Fibroblast of mammary gland (primary cell): Measurements from ENCODE around the gene BZW1.
"Not testable (repeated sequence)": the region's sequence is repeated elsewhere in the genome, so short reads cannot be mapped to it uniquely, and the experiment has no call there.

Source experiments
- DNase-seq: peaks from one replicate; pipeline ENCODE4 v3.0.0-alpha.2; 2010; ENCODE audit warnings: low read depth
- H3K4me3 ChIP-seq: 2 replicates; pipeline ENCODE4 v1.5.1; 2011; ENCODE audit warnings: low read depth, mild to moderate bottlenecking, low read length, moderate library complexity; ENCODE audit not compliant: control insufficient read depth
- TF ChIP-seq, protein P1 (sequence below): conservative IDR thresholded peaks from 2 replicates; pipeline ENCODE4 v1.5.1; 2011; ENCODE audit warnings: low read depth, low read length, inconsistent platforms; ENCODE audit not compliant: control insufficient read depth, insufficient read depth

The BZW1 gene

DNA sequence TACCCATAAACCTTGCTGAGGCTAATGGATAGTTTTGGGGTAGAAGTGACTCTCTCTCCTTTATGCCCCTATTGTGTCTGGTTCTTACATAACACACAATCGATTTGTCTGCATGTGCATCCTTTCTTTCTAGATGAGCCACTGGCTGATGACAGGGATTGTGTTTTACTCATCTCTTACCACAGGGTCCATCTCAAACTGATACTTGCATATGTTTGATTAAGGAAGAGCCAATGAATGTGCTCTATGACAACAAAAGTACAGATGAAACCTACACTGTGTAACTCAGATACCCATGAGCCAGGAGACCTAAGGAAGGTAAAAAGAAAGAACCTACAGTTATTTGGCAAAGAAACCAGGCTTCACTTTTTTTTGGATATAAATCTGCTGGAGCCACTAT, 13.2 kb upstream of the BZW1 start:
- TF ChIP-seq, protein P1, sequence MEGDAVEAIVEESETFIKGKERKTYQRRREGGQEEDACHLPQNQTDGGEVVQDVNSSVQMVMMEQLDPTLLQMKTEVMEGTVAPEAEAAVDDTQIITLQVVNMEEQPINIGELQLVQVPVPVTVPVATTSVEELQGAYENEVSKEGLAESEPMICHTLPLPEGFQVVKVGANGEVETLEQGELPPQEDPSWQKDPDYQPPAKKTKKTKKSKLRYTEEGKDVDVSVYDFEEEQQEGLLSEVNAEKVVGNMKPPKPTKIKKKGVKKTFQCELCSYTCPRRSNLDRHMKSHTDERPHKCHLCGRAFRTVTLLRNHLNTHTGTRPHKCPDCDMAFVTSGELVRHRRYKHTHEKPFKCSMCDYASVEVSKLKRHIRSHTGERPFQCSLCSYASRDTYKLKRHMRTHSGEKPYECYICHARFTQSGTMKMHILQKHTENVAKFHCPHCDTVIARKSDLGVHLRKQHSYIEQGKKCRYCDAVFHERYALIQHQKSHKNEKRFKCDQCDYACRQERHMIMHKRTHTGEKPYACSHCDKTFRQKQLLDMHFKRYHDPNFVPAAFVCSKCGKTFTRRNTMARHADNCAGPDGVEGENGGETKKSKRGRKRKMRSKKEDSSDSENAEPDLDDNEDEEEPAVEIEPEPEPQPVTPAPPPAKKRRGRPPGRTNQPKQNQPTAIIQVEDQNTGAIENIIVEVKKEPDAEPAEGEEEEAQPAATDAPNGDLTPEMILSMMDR, result no peak
- no peak for DNase-seq
- H3K4me3 ChIP-seq, result no peak overlapping the region

DNA sequence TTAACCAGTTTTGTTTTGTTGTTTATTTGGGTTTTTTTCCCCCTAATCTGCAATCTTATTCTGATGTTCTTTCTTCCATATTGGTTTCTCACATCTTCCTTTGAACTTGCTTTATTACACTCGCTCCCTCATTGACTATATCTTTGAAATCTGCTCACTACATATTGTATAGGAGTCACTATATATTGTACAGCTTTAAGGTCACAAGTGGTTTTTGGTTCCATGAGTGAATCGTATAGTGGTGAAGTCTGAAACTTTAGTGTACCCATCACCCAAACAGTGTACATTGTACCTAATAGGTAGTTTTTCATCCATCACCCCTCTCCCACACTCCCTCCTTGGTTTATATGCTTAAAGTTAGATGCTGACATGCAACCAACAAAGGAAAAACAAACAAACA, 11.3 kb upstream of the BZW1 start:
- DNase-seq, result no peak
- TF ChIP-seq, protein P1, result no peak

DNA sequence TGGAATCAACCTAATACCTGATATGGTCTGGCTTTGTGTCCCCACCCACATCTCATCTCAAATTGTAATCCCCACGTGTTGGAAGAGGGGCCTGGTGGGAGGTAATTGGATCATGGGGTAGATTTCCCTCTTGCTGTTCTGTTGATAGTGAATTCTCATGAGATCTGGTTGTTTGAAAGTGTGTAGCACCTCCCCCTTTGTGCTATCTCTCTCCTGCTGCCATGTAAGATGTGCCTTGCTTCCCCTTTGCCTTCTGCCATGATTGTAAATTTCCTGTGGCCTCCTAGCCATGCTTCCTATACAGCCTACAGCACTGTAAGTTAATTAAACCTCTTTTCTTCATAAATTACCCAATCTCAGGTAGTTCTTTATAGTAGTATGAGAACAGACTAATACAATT, 10.3 kb upstream of the BZW1 start:
- not testable (repeated sequence) for DNase-seq, H3K4me3 ChIP-seq

More for the DNA sequence above, 11.3 kb upstream of the BZW1 start:
- no peak overlapping the region for H3K4me3 ChIP-seq

DNA sequence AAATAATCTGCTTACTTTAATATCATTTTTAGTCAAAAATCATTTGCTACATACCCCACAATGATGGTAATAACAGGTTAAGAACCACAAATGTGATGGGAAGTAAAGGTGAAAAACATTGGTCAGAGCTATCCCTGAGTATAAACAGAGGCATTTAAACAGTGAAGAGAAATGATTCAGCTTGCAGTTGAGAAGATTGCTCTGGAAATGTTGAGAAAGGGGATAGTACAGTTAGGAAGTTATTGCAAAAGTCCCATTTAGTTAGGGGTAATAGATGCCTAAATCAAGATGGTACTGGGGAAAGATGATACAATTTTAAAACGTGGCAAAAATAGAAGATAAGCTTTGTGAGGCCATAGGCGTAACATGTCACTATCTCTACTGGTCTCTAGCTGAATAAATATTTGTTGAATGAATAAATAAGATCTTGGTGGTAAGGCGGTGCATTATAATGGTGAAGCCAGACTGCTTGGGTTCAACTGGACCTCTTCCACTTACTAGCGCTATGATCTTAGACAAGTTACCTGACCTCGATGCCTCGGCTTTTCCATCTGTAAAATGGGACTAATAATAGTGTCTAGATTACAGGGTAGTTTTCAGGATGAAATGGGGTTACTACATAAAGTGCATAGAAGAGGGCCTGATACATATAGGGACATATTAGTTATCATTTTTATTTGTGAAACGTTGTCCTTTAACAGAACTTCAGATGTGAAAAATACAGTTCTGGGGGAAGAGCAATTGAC, 2.0 kb upstream of the BZW1 start:
- H3K4me3 ChIP-seq, result peak overlapping the region; percentile 65
- peak; percentile 42 for DNase-seq
- TF ChIP-seq, protein P1, result no peak

DNA sequence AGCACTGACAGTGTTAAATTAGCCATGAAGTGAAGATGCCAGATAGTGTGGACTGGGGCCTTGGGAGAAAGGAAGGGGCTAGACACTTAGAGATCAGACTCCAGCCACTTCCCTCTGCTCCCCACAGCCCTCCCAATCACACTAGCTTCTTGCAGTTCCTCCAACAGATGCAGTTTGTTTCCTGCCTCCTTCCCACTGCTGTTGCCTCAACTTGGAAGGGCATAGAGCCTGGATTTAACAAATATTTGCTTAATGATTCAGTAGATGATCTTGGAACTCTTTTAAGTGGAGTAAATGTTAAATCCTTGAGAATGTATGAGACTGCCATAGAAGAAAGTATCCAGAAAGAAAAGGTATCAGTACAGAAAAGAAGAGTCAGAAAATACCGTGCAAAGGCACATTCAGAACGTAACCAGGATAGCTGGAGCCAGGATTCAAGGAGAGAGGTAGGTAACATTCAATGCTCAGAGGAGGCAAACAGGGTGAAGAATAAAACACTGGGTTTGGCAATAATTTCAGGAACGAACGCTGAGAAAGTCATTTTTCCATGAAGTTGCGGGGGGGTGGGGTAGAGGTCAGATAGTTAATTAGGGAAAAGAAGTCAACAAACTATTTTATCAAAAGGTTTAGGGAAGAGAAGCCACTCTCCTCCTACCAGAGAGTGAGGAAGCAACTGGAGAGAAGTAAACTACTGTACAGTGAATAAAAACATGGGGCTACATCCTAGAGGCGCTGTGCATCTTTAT, 1.3 kb upstream of the BZW1 start:
- peak overlapping the region; percentile 65 for H3K4me3 ChIP-seq
- TF ChIP-seq, protein P1, result no peak
- DNase-seq, result peak; percentile 93

DNA sequence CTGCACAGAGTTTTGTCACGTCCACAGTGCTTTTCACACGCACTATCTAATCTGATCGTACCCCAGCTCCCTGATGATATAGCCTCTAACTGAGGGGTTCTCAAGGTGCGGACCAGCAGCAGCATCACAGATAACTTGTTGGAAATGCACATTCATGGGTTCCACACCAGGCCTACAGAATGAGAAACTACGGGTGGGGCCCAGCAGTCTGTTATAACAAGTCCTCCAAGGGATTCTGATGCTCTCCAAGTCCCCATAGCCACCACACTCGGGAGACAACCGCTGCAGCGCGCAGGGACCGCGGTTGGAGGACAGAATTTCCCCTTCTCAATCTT, 745 bp upstream of the BZW1 start:
- TF ChIP-seq, protein P1, result no peak
- H3K4me3 ChIP-seq, result peak overlapping the region; percentile 65
- DNase-seq, result no peak
